ENCODE measurements around the gene PPT2.
"Not testable (repeated sequence)": the region's sequence is repeated elsewhere in the genome, so short reads cannot be mapped to it uniquely, and the experiment has no call there.

Gene PPT2

DNA sequence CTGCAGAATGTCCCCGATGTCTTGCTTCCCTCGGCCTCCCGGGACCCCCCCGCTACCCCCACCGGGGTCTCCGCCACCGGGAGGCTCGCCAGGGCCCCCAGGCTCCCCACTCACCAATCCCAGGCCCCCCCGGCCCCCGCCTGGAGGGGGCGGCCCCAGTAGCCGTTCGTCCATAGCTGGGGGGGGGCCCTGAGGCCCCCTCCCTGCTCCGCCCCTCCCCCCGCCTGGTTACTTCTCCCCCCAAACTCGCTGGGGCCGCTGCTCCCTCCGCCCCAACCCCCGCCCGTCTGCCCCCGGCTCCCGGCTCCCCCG, 35.8 kb downstream of the PPT2 start:
- in situ Hi-C loops (cut with MboI; ENCODE audit: low pct_unique_long_range_greater_than_20kb, low sequenced_read_pairs, unreplicated experiment) = no loop called here
- DNase-seq (ENCODE audit: low spot score) = no peak
- TF ChIP-seq, protein P1, sequence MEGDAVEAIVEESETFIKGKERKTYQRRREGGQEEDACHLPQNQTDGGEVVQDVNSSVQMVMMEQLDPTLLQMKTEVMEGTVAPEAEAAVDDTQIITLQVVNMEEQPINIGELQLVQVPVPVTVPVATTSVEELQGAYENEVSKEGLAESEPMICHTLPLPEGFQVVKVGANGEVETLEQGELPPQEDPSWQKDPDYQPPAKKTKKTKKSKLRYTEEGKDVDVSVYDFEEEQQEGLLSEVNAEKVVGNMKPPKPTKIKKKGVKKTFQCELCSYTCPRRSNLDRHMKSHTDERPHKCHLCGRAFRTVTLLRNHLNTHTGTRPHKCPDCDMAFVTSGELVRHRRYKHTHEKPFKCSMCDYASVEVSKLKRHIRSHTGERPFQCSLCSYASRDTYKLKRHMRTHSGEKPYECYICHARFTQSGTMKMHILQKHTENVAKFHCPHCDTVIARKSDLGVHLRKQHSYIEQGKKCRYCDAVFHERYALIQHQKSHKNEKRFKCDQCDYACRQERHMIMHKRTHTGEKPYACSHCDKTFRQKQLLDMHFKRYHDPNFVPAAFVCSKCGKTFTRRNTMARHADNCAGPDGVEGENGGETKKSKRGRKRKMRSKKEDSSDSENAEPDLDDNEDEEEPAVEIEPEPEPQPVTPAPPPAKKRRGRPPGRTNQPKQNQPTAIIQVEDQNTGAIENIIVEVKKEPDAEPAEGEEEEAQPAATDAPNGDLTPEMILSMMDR (IDR thresholded peaks at IDR 0.05; ENCODE audit: extremely low read depth, insufficient read depth, missing control alignments) = no peak

DNA sequence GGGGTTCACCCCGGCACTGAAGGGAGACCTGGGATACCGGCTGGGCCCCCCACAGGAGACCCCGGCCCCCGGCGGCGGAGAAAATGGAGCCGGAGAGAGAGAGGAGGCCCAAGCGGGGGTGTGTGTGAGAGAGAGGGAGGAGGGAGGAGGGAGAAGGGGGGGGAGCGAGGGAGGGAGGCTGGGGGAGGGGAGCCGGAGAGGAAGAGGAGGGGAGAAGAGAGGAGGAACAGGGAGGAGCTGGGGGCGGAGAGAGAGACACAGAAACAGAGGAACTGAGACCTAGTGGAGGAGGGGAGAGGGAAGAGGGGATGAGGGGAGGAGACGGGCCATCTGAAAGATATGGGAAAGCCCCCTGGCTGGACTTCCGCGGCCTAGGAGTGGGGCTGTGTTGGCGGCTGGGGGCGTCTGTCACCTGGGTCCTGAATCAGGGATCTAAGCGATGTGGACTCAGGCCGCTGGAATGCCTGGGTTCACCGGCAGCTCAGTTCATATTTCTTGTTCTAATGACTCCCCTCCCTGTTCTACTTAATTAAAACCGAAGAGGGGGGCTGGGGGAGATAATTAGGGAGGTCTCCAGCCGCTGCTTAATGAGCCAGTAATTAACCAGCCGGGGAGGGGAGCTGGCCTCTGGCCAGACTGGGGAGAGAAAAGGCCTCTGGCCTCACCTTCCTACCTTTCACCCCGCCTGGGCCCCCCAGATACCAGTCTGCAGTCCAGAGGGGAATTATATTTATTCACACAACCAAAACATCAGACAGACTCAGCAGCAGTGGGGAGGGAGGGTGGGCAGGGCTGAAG, 36.3 kb downstream of the PPT2 start, which contains the start of gene PBX2:
PBX2 (minus strand) TSS at position 149 of the 798 bp plus-strand sequence. CDS start 287 bp downstream, outside the sequence.
- TF ChIP-seq, protein P1 (IDR thresholded peaks at IDR 0.05; ENCODE audit: extremely low read depth, insufficient read depth, missing control alignments) = no peak
- in situ Hi-C loops (cut with MboI; ENCODE audit: low pct_unique_long_range_greater_than_20kb, low sequenced_read_pairs, unreplicated experiment) = no loop called here
- peak; percentile 90 for DNase-seq (ENCODE audit: low spot score)

GRCh38 chr6:32190911-32191677, 37.2 kb downstream of the PPT2 start:
- DNase-seq (ENCODE audit: low spot score) = no peak
- in situ Hi-C loops (cut with MboI; ENCODE audit: low pct_unique_long_range_greater_than_20kb, low sequenced_read_pairs, unreplicated experiment) = no loop called here
- TF ChIP-seq, protein P1 (IDR thresholded peaks at IDR 0.05; ENCODE audit: extremely low read depth, insufficient read depth, missing control alignments) = no peak

DNA sequence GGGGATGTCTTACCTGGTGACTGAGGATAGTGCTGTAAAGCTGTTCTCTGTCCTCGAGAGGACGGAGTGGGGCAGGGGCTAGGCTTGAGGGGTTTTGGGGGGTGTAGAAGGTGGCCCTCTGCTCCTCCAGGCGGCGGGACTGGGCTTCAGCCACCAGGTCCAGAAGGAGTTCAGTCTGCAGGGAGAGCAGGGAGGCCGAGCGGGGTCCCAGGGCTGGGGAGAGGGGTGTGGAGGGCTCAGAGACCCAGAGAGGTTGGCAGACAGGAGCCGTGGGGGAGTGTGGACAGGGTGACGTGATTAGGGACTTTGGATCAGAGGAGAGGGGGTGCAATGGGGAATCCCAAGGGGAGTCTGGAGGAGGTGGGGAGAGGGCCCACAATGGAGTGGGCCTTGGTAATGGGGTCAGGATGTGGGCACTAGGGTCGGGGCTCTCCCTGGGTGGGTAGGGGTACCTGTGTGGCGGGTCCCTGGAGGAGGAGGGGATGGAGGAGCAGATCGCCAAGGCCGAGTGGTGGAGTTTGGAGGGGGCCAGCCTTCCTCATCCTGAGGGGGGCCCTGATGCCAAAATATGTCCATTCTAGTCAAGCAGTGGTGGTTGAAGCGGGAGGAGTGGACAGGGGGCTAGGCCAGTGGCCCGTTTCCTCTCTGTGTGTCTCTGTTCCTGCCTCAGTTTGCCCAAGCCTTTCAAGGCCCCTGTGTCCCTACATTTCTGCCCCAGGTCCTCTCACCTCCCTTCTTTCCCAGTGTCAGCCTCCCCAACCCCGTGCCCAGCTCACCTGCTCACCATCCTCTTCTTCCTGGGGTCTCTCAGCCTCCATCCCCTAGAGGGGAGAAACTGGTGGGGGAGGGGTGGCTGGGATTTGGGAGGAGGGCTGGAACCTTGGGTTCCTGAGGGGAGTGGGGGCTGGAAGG, 38.0 kb downstream of the PPT2 start:
- DNase-seq (ENCODE audit: low spot score) = no peak
- TF ChIP-seq, protein P1 (IDR thresholded peaks at IDR 0.05; ENCODE audit: extremely low read depth, insufficient read depth, missing control alignments) = no peak
- in situ Hi-C loops (cut with MboI; ENCODE audit: low pct_unique_long_range_greater_than_20kb, low sequenced_read_pairs, unreplicated experiment) = no loop called here

- no peak for DNase-seq (ENCODE audit: low spot score)
- TF ChIP-seq, protein P1 (IDR thresholded peaks at IDR 0.05; ENCODE audit: extremely low read depth, insufficient read depth, missing control alignments) = no peak
- in situ Hi-C loops (cut with MboI; ENCODE audit: low pct_unique_long_range_greater_than_20kb, low sequenced_read_pairs, unreplicated experiment) = no loop called here
Observed at GRCh38 chr6:32192608-32193039, 38.7 kb downstream of the PPT2 start, which contains the start of gene GPSM3. TSS of gene GPSM3 (minus strand) at chr6:32192643. CDS start at chr6:32192513, 130 bp downstream.

DNA sequence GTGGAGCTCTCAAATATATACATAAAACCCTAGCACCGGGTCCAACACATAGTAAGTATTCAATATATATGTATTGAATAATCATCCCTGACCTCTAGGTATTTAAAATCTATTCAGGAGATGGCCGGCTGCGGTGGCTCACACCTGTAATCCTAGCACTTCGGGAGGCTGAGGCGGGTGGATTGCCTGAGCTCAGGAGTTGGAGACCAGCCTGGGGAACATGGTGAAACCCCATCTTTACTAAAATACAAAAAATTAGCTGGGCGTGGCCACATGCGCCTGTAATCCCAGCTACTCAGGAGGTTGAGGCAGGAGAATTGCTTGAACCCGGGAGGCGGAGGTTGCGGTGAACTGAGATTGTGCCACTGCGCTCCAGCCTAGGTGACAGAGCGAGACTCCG, 39.2 kb downstream of the PPT2 start:
- DNase-seq (ENCODE audit: low spot score); in situ Hi-C loops (cut with MboI; ENCODE audit: low pct_unique_long_range_greater_than_20kb, low sequenced_read_pairs, unreplicated experiment): not testable (repeated sequence)
